ENCODE measurements around the gene IKZF1.

Gene IKZF1

GRCh38 chr7:50295133-50295532, 9.4 kb upstream of the IKZF1 start:
- DNase-seq (no peak), ATAC-seq (ENCODE audit: insufficient read depth, low read depth) (no peak)
- Histone ChIP-seq H3K9me3 (ENCODE audit: insufficient read depth, low read length, severe bottlenecking) (no peaks in the 10 kb centered on the region), H4K20me1 (ENCODE audit: insufficient read depth, low read length) (no peaks in the 10 kb centered on the region), H2AFZ (ENCODE audit: low read depth, low read length) (no peak overlapping the region), H3K4me2 (ENCODE audit: insufficient read depth, low read length) (no peak overlapping the region), H3K27ac (ENCODE audit: low read length) (no peak overlapping the region), H3K36me3 (ENCODE audit: insufficient read depth, low read length) (no peaks in the 10 kb centered on the region), H3K4me1 (ENCODE audit: insufficient read depth, low read length) (peaks cover 5% of the 10 kb centered on the region), H3K4me3 (ENCODE audit: low read depth in 1 of 2, low read length in 2 of 2) (no peak overlapping the region), H3K27me3 (ENCODE audit: insufficient read depth, low read length, poor library complexity) (no peaks in the 10 kb centered on the region), H3K79me2 (ENCODE audit: insufficient read depth, low read length) (no peaks in the 10 kb centered on the region), H3K9ac (ENCODE audit: low read depth, low read length) (no peak overlapping the region)
- TF ChIP-seq EZH2 (IDR thresholded peaks at IDR 0.05; ENCODE audit: borderline replicate concordance, low read depth, low read length, severe bottlenecking) = no peak
- TF ChIP-seq, protein P1, sequence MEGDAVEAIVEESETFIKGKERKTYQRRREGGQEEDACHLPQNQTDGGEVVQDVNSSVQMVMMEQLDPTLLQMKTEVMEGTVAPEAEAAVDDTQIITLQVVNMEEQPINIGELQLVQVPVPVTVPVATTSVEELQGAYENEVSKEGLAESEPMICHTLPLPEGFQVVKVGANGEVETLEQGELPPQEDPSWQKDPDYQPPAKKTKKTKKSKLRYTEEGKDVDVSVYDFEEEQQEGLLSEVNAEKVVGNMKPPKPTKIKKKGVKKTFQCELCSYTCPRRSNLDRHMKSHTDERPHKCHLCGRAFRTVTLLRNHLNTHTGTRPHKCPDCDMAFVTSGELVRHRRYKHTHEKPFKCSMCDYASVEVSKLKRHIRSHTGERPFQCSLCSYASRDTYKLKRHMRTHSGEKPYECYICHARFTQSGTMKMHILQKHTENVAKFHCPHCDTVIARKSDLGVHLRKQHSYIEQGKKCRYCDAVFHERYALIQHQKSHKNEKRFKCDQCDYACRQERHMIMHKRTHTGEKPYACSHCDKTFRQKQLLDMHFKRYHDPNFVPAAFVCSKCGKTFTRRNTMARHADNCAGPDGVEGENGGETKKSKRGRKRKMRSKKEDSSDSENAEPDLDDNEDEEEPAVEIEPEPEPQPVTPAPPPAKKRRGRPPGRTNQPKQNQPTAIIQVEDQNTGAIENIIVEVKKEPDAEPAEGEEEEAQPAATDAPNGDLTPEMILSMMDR (IDR thresholded peaks at IDR 0.05; ENCODE audit: borderline replicate concordance, extremely low read depth, low read length, poor library complexity, severe bottlenecking) = no peak

GRCh38 chr7:50296799-50297198, 7.7 kb upstream of the IKZF1 start:
- no peak for DNase-seq
- no peak overlapping the region for H2AFZ ChIP-seq (ENCODE audit: low read depth, low read length)
- TF ChIP-seq, protein P1 (IDR thresholded peaks at IDR 0.05; ENCODE audit: borderline replicate concordance, extremely low read depth, low read length, poor library complexity, severe bottlenecking) = no peak
- TF ChIP-seq EZH2 (IDR thresholded peaks at IDR 0.05; ENCODE audit: borderline replicate concordance, low read depth, low read length, severe bottlenecking) = no peak
- H3K4me3 ChIP-seq (ENCODE audit: low read depth in 1 of 2, low read length in 2 of 2) = no peak overlapping the region
- peaks cover 13% of the 10 kb centered on the region for H3K4me1 ChIP-seq (ENCODE audit: insufficient read depth, low read length)
- no peaks in the 10 kb centered on the region for H3K9me3 ChIP-seq (ENCODE audit: insufficient read depth, low read length, severe bottlenecking)
- H3K27me3 ChIP-seq (ENCODE audit: insufficient read depth, low read length, poor library complexity) = no peaks in the 10 kb centered on the region
- no peaks in the 10 kb centered on the region for H3K79me2 ChIP-seq (ENCODE audit: insufficient read depth, low read length)
- no peaks in the 10 kb centered on the region for H3K36me3 ChIP-seq (ENCODE audit: insufficient read depth, low read length)
- H3K9ac ChIP-seq (ENCODE audit: low read depth, low read length) = no peak overlapping the region
- no peak for ATAC-seq (ENCODE audit: insufficient read depth, low read depth)
- H3K4me2 ChIP-seq (ENCODE audit: insufficient read depth, low read length) = no peak overlapping the region
- H3K27ac ChIP-seq (ENCODE audit: low read length) = no peak overlapping the region
- H4K20me1 ChIP-seq (ENCODE audit: insufficient read depth, low read length) = no peaks in the 10 kb centered on the region

DNA sequence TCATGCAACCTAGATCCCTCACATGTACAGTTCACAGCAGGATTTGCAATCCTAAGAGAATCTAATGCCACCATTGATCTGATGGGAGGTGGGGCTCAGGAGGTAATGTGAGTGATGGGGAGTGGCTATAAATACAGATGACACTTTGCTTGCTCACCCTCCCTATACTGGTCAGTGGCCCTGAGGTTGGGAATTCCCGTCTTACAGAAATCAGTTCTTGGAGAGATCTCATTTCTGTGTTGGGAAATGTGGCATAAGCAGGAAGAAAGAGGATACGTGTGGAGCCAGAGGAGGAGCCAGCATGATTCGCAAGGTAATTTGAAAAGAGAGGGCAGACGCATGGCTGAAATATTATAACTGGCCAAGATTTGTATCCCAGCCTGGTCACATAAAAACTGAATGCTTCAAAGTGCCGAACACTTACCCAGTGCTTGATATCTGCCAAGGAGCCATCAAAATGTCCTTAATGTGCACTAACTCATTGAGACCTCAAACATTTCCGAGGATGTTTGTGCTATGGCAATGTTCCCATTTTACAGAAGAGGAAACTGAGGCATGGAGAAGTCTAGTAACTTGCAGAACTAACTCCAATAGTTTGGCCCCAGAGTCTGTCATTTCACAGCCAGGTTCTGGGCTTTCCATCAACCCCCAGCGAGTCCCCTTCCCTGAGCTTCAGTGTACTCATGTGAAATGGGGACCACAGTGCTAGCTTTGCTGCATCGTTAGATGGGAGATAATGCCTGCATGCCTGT, 5.5 kb upstream of the IKZF1 start:
- Histone ChIP-seq H3K4me1 (ENCODE audit: insufficient read depth, low read length) (peaks cover 21% of the 10 kb centered on the region), H3K4me2 (ENCODE audit: insufficient read depth, low read length) (no peak overlapping the region), H3K4me3 (ENCODE audit: low read depth in 1 of 2, low read length in 2 of 2) (no peak overlapping the region), H3K9ac (ENCODE audit: low read depth, low read length) (no peak overlapping the region), H3K79me2 (ENCODE audit: insufficient read depth, low read length) (peaks cover under 1% of the 10 kb centered on the region; the same call in 1 of the 2 replicates), H3K27ac (ENCODE audit: low read length) (no peak overlapping the region), H2AFZ (ENCODE audit: low read depth, low read length) (no peak overlapping the region), H4K20me1 (ENCODE audit: insufficient read depth, low read length) (no peaks in the 10 kb centered on the region), H3K36me3 (ENCODE audit: insufficient read depth, low read length) (no peaks in the 10 kb centered on the region), H3K27me3 (ENCODE audit: insufficient read depth, low read length, poor library complexity) (no peaks in the 10 kb centered on the region), H3K9me3 (ENCODE audit: insufficient read depth, low read length, severe bottlenecking) (no peaks in the 10 kb centered on the region)
- TF ChIP-seq, protein P1 (IDR thresholded peaks at IDR 0.05; ENCODE audit: borderline replicate concordance, extremely low read depth, low read length, poor library complexity, severe bottlenecking) = no peak
- no peak for TF ChIP-seq EZH2 (IDR thresholded peaks at IDR 0.05; ENCODE audit: borderline replicate concordance, low read depth, low read length, severe bottlenecking)
- ATAC-seq (ENCODE audit: insufficient read depth, low read depth) (no peak), DNase-seq (no peak)

All from DND-41 (cell line).